Stimulated activated CD4-positive, alpha-beta T cell treated with anti-CD3 and anti-CD28 coated beads, TNF-alpha, amount 100 ng/mL, for 4 hours (primary cell): Measurements from ENCODE around the gene MFF.
"Not testable (repeated sequence)": the region's sequence is repeated elsewhere in the genome, so short reads cannot be mapped to it uniquely, and the experiment has no call there.

Experiments
- DNase-seq, 3 experiments: peaks; one replicate each; pipeline ENCODE4 v3.0.0-alpha.2; 2020; ENCODE audit warnings: low read depth in 3 of 3

The MFF gene

GRCh38 chr2:227335713-227336112, 10.7 kb downstream of the MFF start:
- DNase-seq = no peak

GRCh38 chr2:227337442-227337841, 12.4 kb downstream of the MFF start:
- DNase-seq = no peak

GRCh38 chr2:227339098-227339599, 14.1 kb downstream of the MFF start:
- no peak for DNase-seq

- no peak for DNase-seq
Measured at GRCh38 chr2:227340106-227340505, 15.1 kb downstream of the MFF start.

- no peak for DNase-seq
Measured at GRCh38 chr2:227341553-227341952, 16.5 kb downstream of the MFF start.

GRCh38 chr2:227344231-227344630, 19.2 kb downstream of the MFF start:
- DNase-seq = no peak

- no peak for DNase-seq
Measured at GRCh38 chr2:227347117-227347516, 22.1 kb downstream of the MFF start.

GRCh38 chr2:227348324-227348723, 23.3 kb downstream of the MFF start:
- no peak for DNase-seq

GRCh38 chr2:227349989-227350612, 25.1 kb downstream of the MFF start:
- DNase-seq = no peak

GRCh38 chr2:227351639-227352038, 26.6 kb downstream of the MFF start:
- DNase-seq = no peak

GRCh38 chr2:227360351-227360750, 35.3 kb downstream of the MFF start:
- DNase-seq = no peak

- no peak for DNase-seq
Measured at GRCh38 chr2:227363756-227364155, 38.7 kb downstream of the MFF start.

GRCh38 chr2:227364585-227365263, 39.7 kb downstream of the MFF start:
- DNase-seq = not testable (repeated sequence)

- DNase-seq = no peak
Measured at GRCh38 chr2:227365833-227366232, 40.8 kb downstream of the MFF start.

GRCh38 chr2:227366769-227367426, 41.8 kb downstream of the MFF start:
- DNase-seq = no peak

- DNase-seq = no peak
Measured at GRCh38 chr2:227367427-227367795, 42.4 kb downstream of the MFF start.

- no peak for DNase-seq
Measured at GRCh38 chr2:227368574-227368973, 43.5 kb downstream of the MFF start.

GRCh38 chr2:227370092-227370491, 45.0 kb downstream of the MFF start:
- no peak for DNase-seq

- no peak for DNase-seq
Measured at GRCh38 chr2:227370791-227371312, 45.8 kb downstream of the MFF start.

- DNase-seq = no peak
Measured at GRCh38 chr2:227373389-227373788, 48.3 kb downstream of the MFF start.

GRCh38 chr2:227374158-227374557, 49.1 kb downstream of the MFF start:
- DNase-seq = no peak

- DNase-seq = no peak
Measured at GRCh38 chr2:227376656-227377396, 51.8 kb downstream of the MFF start.
